Neural progenitor cell (in vitro differentiated cells): ENCODE measurements around the gene PCYT1A.

Experiments
- CTCF ChIP-seq: fragments of 200-600 bp; sonication (generic); IDR thresholded peaks from 2 replicates; pipeline ENCODE4 v1.5.1; 2017; ENCODE audit warnings: antibody characterized with exemption, mild to moderate bottlenecking
- EZH2 ChIP-seq: fragments of 200-600 bp; sonication (generic); IDR thresholded peaks from 2 replicates; pipeline ENCODE4 v1.6.1; 2017; ENCODE audit warnings: antibody characterized with exemption, mild to moderate bottlenecking, moderate library complexity

GRCh38 chr3:196335503-196335948 lies 48.0 kb upstream of the PCYT1A start:
- TF ChIP-seq CTCF (no peak), EZH2 (no peak)
